ENCODE measurements around the gene TNRC18.
A peak's percentile ranks its signal among the peaks of the same experiment; 100 is the strongest.

The TNRC18 gene

GRCh38 chr7:5422396-5423305 lies 983 bp downstream of the TNRC18 start:
- TF ChIP-seq, protein P1, sequence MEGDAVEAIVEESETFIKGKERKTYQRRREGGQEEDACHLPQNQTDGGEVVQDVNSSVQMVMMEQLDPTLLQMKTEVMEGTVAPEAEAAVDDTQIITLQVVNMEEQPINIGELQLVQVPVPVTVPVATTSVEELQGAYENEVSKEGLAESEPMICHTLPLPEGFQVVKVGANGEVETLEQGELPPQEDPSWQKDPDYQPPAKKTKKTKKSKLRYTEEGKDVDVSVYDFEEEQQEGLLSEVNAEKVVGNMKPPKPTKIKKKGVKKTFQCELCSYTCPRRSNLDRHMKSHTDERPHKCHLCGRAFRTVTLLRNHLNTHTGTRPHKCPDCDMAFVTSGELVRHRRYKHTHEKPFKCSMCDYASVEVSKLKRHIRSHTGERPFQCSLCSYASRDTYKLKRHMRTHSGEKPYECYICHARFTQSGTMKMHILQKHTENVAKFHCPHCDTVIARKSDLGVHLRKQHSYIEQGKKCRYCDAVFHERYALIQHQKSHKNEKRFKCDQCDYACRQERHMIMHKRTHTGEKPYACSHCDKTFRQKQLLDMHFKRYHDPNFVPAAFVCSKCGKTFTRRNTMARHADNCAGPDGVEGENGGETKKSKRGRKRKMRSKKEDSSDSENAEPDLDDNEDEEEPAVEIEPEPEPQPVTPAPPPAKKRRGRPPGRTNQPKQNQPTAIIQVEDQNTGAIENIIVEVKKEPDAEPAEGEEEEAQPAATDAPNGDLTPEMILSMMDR (IDR thresholded peaks at IDR 0.05; ENCODE audit: control insufficient read depth, extremely low read depth, insufficient read depth): no peak
- peak overlapping the region; percentile 96 for H3K4me3 ChIP-seq (ENCODE audit: low read depth, low read length)
- no peak for DNase-seq (ENCODE audit: low read depth)

GRCh38 chr7:5421714-5422395 lies 1.8 kb downstream of the TNRC18 start:
- no peak for DNase-seq (ENCODE audit: low read depth)
- H3K4me3 ChIP-seq (ENCODE audit: low read depth, low read length): peak overlapping the region; percentile 96
- TF ChIP-seq, protein P1 (IDR thresholded peaks at IDR 0.05; ENCODE audit: control insufficient read depth, extremely low read depth, insufficient read depth): no peak

DNA sequence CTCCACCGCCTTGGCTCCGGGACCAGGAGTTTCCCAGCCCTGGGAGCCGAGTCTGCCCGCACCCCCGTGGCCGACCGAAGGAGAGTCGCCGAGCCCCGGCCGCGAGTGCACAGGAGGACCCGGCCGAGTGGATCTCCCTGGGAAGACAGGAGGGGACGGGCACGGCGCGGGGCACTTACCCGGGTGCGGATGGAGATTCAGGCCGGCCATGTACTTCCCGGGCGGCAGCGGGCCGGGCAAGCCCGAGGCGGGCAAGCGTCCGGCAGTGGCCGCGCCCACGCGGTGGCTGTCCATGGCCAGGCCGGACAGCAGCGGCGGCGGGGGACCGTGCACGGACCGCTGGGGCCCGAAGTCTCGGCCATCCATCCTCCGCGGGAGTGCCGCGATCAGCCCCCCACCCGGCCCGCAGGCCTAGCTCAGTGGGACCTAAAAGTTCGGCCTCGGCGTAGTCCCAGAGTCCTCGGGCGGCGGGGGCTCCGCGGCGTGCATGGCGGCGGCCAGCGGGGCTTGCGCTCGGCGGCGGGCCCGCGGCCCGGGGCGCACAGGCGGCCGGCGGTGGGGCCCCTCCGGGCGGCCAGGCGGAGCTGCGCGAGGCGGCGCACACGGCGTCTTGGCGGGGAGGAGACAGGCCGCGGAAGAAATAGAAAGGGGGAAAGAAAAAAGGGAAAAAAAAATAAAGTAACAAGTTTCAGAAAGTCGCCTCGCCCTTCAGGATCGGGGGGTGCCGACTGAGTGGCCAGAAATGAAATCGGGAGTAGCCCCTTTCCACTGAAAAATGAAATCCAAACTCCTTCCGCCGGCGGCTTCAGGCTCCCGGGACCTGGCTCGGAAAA lies 2.5 kb downstream of the TNRC18 start:
- H3K4me3 ChIP-seq (ENCODE audit: low read depth, low read length): peak overlapping the region; percentile 96
- no peak for DNase-seq (ENCODE audit: low read depth)
- TF ChIP-seq, protein P1 (IDR thresholded peaks at IDR 0.05; ENCODE audit: control insufficient read depth, extremely low read depth, insufficient read depth): no peak

DNA sequence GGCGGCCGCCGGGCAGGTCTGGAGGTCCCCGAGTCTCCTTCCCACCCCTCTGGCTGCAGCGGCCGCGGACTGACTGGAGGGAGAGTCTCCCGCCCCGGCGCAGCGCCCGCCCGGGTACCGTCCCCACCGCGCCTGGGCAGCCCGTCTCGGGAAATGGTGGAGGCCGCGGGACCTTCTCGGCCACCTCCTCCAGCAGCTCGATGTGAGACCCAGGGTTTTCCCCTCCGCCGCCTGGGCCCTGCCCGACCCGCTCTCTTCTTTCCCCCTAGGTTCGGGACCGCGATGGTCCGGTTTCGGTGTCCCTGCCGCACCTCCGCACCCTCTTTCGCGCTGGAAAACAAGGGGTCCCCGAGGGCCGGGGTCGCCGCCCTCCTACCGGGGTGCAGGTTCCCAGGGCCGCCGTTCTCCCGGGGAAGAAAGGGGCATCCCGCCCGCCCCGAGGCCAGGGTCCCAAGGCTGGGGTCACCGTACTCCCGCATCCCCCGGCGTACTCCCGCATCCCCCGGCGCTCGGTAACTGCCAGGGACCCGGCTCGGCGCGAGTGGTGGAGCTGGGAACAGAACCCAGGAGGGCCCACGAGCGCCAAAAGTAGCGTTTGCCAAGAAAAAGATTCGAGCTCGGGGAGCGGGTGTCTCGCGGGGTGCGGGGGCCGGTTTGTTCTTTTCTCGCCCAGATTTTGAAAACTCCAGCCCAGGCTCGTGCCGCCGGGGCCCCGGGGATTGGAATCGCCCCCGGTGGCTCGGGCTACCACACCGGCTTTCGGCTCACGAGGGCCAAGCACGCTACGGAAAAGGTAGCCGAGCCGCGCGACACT lies 3.4 kb downstream of the TNRC18 start:
- TF ChIP-seq, protein P1 (IDR thresholded peaks at IDR 0.05; ENCODE audit: control insufficient read depth, extremely low read depth, insufficient read depth): no peak
- peak overlapping the region; percentile 96 for H3K4me3 ChIP-seq (ENCODE audit: low read depth, low read length)
- DNase-seq (ENCODE audit: low read depth): no peak

- no peak for DNase-seq (ENCODE audit: low read depth)
- peak overlapping the region; percentile 96 for H3K4me3 ChIP-seq (ENCODE audit: low read depth, low read length)
- TF ChIP-seq, protein P1 (IDR thresholded peaks at IDR 0.05; ENCODE audit: control insufficient read depth, extremely low read depth, insufficient read depth): no peak
Observed at GRCh38 chr7:5419539-5420066, 4.0 kb downstream of the TNRC18 start.

- TF ChIP-seq, protein P1 (IDR thresholded peaks at IDR 0.05; ENCODE audit: control insufficient read depth, extremely low read depth, insufficient read depth): no peak
- H3K4me3 ChIP-seq (ENCODE audit: low read depth, low read length): peak overlapping the region; percentile 96
- DNase-seq (ENCODE audit: low read depth): no peak
Observed at GRCh38 chr7:5418285-5418582, 5.4 kb downstream of the TNRC18 start.

Data from LNCaP clone FGC (cell line).